K562 (cell line): ENCODE results near the gene FIBP. TPM values are rescaled to one million over a fixed set of nuclear protein-coding genes. Genes with fewer than 3 reads are reported as not detected.

ENCODE experiments used
- KDM1A ChIP-seq, 2 experiments: fragments of 450-650 bp; IDR thresholded peaks; 2 replicates each; pipeline ENCODE4 v1.6.1; 2016; ENCODE audit warnings: mild to moderate bottlenecking in 2 of 2
- NFE2 ChIP-seq: IDR thresholded peaks from 2 replicates; pipeline ENCODE4 v1.6.1; 2014; ENCODE audit warnings: antibody characterized with exemption, low read depth
- RBBP5 ChIP-seq: fragments of 200-600 bp; sonication (generic); IDR thresholded peaks from 2 replicates; pipeline ENCODE4 v1.6.1; 2012; ENCODE audit warnings: borderline replicate concordance, mild to moderate bottlenecking, low read length, control low read depth, inconsistent platforms; ENCODE audit not compliant: insufficient read depth, poor library complexity, severe bottlenecking
- RUNX1 ChIP-seq: sonication (generic); IDR thresholded peaks from 2 replicates; pipeline ENCODE4 v1.6.1; 2016; ENCODE audit warnings: antibody characterized with exemption, low read depth
- SAFB ChIP-seq: fragments of 200-400 bp; formaldehyde crosslinking; IDR thresholded peaks from 2 replicates; pipeline ENCODE4 v1.6.1; 2017; ENCODE audit warnings: low read depth, low read length, borderline replicate concordance
- SIN3A ChIP-seq, 2 experiments: fragments of 150-350 bp in 1 of 2; IDR thresholded peaks; 2 replicates each; pipeline ENCODE4 v1.6.1; 2011 to 2016; ENCODE audit warnings: borderline replicate concordance in 2 of 2, low read depth in 2 of 2, low read length in 2 of 2, mild to moderate bottlenecking in 2 of 2, moderate library complexity in 2 of 2; ENCODE audit not compliant: control insufficient read depth in 1 of 2
- SP1 ChIP-seq: sonication (generic); formaldehyde crosslinking; IDR thresholded peaks from 2 replicates; pipeline ENCODE4 v1.8.1; 2022; ENCODE audit warnings: mild to moderate bottlenecking, missing genetic modification reagents
- TARDBP ChIP-seq: fragments of 450-650 bp; IDR thresholded peaks from 2 replicates; pipeline ENCODE4 v1.6.1; 2016
- WHSC1 ChIP-seq: IDR thresholded peaks from one replicate; pipeline ENCODE4 v1.6.1; 2012; ENCODE audit warnings: low read length, control low read depth, inconsistent platforms
- ZNF121 ChIP-seq: sonication (generic); formaldehyde crosslinking; conservative IDR thresholded peaks from 2 replicates; pipeline ENCODE4 v1.8.0; 2022; ENCODE audit warnings: missing genetic modification reagents
- polyA plus RNA-seq, 8 experiments: library from polyadenylated mRNA; depleted of rRNA in 4 of 8; stranded (reverse) in 5 of 8; unstranded in 3 of 8; fragments of >200 nt; fragmentation: Nextera tagmentation in 2 of 8; fragmentation: Illumina TruSeq in 1 of 8; extraction: Ambion mirVana in 2 of 8; extraction: Trizol in 1 of 8; gene quantifications; 2 replicates each; pipeline versions ENCODE4 v1.2.1 to v1.2.3, GENCODE V29; 2011 to 2014; ENCODE audit warnings: inconsistent platforms in 1 of 8, missing spikeins in 1 of 8
- total RNA-seq, 7 experiments: library from RNA; depleted of rRNA in 6 of 7; stranded (reverse); fragments of >200 nt in 6 of 7; fragmentation: Illumina TruSeq in 2 of 7; extraction: Trizol in 2 of 7; gene quantifications; 2 replicates each; pipeline versions ENCODE4 v1.2.1 to v1.2.3, GENCODE V29; 2011 to 2021; ENCODE audit warnings: low replicate concordance in 1 of 7
- TF ChIP-seq, protein P1 (sequence below): fragments of 450-650 bp; formaldehyde crosslinking; IDR thresholded peaks from 2 replicates; pipeline ENCODE4 v1.4.0; 2020; ENCODE audit warnings: mild to moderate bottlenecking, moderate library complexity
- TF ChIP-seq, protein P2 (sequence below): fragments of 200-600 bp; sonication (generic); IDR thresholded peaks from one replicate; pipeline ENCODE4 v1.6.1; 2012; ENCODE audit warnings: mild to moderate bottlenecking, low read depth, low read length, inconsistent platforms

The FIBP gene
- total and polyA plus RNA-seq, 9 of the 15 experiments (the other 6 are each of a cell fraction or from before 2014, with no cell fraction given): 41.2 to 79.2 (median 48.6) TPM

GRCh38 chr11:65891219-65892136 is 3.2 kb upstream of the FIBP start (continued):
- TF ChIP-seq, protein P1, sequence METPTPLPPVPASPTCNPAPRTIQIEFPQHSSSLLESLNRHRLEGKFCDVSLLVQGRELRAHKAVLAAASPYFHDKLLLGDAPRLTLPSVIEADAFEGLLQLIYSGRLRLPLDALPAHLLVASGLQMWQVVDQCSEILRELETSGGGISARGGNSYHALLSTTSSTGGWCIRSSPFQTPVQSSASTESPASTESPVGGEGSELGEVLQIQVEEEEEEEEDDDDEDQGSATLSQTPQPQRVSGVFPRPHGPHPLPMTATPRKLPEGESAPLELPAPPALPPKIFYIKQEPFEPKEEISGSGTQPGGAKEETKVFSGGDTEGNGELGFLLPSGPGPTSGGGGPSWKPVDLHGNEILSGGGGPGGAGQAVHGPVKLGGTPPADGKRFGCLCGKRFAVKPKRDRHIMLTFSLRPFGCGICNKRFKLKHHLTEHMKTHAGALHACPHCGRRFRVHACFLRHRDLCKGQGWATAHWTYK (CRISPR knock-in tag): no peak
- no peak; the same call in 1 of the 2 replicates for TF ChIP-seq NFE2
- peak; percentile 58; the same call in 1 of the 2 replicates for TF ChIP-seq RUNX1
- TF ChIP-seq WHSC1: no peak
- TF ChIP-seq KDM1A (IDR thresholded peaks at IDR 0.05): 0 out of 4 replicates have a peak, but pooled peaks of 1 of the 2 experiments have one; percentile 17
- TF ChIP-seq, protein P2, sequence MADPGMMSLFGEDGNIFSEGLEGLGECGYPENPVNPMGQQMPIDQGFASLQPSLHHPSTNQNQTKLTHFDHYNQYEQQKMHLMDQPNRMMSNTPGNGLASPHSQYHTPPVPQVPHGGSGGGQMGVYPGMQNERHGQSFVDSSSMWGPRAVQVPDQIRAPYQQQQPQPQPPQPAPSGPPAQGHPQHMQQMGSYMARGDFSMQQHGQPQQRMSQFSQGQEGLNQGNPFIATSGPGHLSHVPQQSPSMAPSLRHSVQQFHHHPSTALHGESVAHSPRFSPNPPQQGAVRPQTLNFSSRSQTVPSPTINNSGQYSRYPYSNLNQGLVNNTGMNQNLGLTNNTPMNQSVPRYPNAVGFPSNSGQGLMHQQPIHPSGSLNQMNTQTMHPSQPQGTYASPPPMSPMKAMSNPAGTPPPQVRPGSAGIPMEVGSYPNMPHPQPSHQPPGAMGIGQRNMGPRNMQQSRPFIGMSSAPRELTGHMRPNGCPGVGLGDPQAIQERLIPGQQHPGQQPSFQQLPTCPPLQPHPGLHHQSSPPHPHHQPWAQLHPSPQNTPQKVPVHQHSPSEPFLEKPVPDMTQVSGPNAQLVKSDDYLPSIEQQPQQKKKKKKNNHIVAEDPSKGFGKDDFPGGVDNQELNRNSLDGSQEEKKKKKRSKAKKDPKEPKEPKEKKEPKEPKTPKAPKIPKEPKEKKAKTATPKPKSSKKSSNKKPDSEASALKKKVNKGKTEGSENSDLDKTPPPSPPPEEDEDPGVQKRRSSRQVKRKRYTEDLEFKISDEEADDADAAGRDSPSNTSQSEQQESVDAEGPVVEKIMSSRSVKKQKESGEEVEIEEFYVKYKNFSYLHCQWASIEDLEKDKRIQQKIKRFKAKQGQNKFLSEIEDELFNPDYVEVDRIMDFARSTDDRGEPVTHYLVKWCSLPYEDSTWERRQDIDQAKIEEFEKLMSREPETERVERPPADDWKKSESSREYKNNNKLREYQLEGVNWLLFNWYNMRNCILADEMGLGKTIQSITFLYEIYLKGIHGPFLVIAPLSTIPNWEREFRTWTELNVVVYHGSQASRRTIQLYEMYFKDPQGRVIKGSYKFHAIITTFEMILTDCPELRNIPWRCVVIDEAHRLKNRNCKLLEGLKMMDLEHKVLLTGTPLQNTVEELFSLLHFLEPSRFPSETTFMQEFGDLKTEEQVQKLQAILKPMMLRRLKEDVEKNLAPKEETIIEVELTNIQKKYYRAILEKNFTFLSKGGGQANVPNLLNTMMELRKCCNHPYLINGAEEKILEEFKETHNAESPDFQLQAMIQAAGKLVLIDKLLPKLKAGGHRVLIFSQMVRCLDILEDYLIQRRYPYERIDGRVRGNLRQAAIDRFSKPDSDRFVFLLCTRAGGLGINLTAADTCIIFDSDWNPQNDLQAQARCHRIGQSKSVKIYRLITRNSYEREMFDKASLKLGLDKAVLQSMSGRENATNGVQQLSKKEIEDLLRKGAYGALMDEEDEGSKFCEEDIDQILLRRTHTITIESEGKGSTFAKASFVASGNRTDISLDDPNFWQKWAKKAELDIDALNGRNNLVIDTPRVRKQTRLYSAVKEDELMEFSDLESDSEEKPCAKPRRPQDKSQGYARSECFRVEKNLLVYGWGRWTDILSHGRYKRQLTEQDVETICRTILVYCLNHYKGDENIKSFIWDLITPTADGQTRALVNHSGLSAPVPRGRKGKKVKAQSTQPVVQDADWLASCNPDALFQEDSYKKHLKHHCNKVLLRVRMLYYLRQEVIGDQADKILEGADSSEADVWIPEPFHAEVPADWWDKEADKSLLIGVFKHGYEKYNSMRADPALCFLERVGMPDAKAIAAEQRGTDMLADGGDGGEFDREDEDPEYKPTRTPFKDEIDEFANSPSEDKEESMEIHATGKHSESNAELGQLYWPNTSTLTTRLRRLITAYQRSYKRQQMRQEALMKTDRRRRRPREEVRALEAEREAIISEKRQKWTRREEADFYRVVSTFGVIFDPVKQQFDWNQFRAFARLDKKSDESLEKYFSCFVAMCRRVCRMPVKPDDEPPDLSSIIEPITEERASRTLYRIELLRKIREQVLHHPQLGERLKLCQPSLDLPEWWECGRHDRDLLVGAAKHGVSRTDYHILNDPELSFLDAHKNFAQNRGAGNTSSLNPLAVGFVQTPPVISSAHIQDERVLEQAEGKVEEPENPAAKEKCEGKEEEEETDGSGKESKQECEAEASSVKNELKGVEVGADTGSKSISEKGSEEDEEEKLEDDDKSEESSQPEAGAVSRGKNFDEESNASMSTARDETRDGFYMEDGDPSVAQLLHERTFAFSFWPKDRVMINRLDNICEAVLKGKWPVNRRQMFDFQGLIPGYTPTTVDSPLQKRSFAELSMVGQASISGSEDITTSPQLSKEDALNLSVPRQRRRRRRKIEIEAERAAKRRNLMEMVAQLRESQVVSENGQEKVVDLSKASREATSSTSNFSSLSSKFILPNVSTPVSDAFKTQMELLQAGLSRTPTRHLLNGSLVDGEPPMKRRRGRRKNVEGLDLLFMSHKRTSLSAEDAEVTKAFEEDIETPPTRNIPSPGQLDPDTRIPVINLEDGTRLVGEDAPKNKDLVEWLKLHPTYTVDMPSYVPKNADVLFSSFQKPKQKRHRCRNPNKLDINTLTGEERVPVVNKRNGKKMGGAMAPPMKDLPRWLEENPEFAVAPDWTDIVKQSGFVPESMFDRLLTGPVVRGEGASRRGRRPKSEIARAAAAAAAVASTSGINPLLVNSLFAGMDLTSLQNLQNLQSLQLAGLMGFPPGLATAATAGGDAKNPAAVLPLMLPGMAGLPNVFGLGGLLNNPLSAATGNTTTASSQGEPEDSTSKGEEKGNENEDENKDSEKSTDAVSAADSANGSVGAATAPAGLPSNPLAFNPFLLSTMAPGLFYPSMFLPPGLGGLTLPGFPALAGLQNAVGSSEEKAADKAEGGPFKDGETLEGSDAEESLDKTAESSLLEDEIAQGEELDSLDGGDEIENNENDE: peak; percentile 73
- TF ChIP-seq SP1 (CRISPR knock-in tag): 0 out of 2 replicates have a peak, but pooled peaks have one; percentile 20
- peak in 1 of 2 experiments; percentile 69; a peak in 2 of 4 replicates for TF ChIP-seq SIN3A (IDR thresholded peaks at IDR 0.05; ENCODE audit: borderline replicate concordance in 2 of 2, control insufficient read depth in 1 of 2, low read depth in 2 of 2, low read length in 2 of 2)
- no peak for TF ChIP-seq ZNF121 (CRISPR knock-in tag)
- no peak for TF ChIP-seq RBBP5
- TF ChIP-seq TARDBP: peak; percentile 44; the same call in 1 of the 2 replicates
- TF ChIP-seq SAFB: peak; percentile 33; the same call in 1 of the 2 replicates
